ENCODE measurements around the gene MRPL34. TPM values are rescaled to one million over a fixed set of nuclear protein-coding genes. Genes with fewer than 3 reads are reported as not detected.

MRPL34 gene
- total RNA-seq, 6 experiments from 2014 or later: 63.5 to 363 (median 122) TPM

GRCh38 chr19:17283504-17283996, 22.1 kb upstream of the MRPL34 start:
- Histone ChIP-seq H3K27me3 (no peaks in the 10 kb centered on the region), H3K27ac (no peak overlapping the region), H3K9me3 (no peaks in the 10 kb centered on the region), H3K4me3 (no peak overlapping the region), H3K4me1 (peaks cover 0 to 14% (median 6%) of the 10 kb centered on the region in 4 donors), H3K36me3 (no peaks in the 10 kb centered on the region)
- ATAC-seq: no peak
- intact Hi-C loops (cut with DNase I): loop anchor here (5.0 to 10.0 kb wide), 2 partner anchors 216 to 219 kb away; no protein-coding TSS in a partner anchor
- no peak for DNase-seq
- WGBS (ENCODE audit: insufficient coverage, low coverage, low lambda C conversion rate, missing lambda C conversion rate): 60% methylated on average over 1 of the region's 7 CpGs
- TF ChIP-seq CTCF (IDR thresholded peaks at IDR 0.05) (no peak), POLR2A (IDR thresholded peaks at IDR 0.05) (no peak)

GRCh38 chr19:17285415-17286135, 20.1 kb upstream of the MRPL34 start:
- Histone ChIP-seq H3K36me3 (no peaks in the 10 kb centered on the region), H3K27ac (no peak overlapping the region), H3K4me3 (no peak overlapping the region), H3K9me3 (no peaks in the 10 kb centered on the region), H3K27me3 (no peaks in the 10 kb centered on the region), H3K4me1 (peaks cover 0 to 14% (median 6%) of the 10 kb centered on the region in 4 donors)
- ATAC-seq (no peak), DNase-seq (no peak)
- TF ChIP-seq CTCF (IDR thresholded peaks at IDR 0.05): no peak
- no peak for TF ChIP-seq POLR2A (IDR thresholded peaks at IDR 0.05)
- WGBS (ENCODE audit: insufficient coverage, low coverage, low lambda C conversion rate, missing lambda C conversion rate): 70% methylated on average over 4 of the region's 18 CpGs
- intact Hi-C loops (cut with DNase I): loop anchor here in 1 of 2 donors (10.0 kb wide), 1 partner anchor 221 kb away; no protein-coding TSS in a partner anchor

GRCh38 chr19:17286263-17286662, 19.4 kb upstream of the MRPL34 start:
- Histone ChIP-seq H3K4me1 (peaks cover 0 to 14% (median 6%) of the 10 kb centered on the region in 4 donors), H3K4me3 (no peak overlapping the region), H3K27me3 (no peaks in the 10 kb centered on the region), H3K27ac (no peak overlapping the region), H3K9me3 (no peaks in the 10 kb centered on the region), H3K36me3 (no peaks in the 10 kb centered on the region)
- intact Hi-C loops (cut with DNase I): loop anchor here in 1 of 2 donors (10.0 kb wide), 1 partner anchor 221 kb away; no protein-coding TSS in a partner anchor
- no peak for TF ChIP-seq CTCF (IDR thresholded peaks at IDR 0.05)
- TF ChIP-seq POLR2A (IDR thresholded peaks at IDR 0.05): no peak
- WGBS (ENCODE audit: insufficient coverage, low coverage, low lambda C conversion rate, missing lambda C conversion rate): no CpG with 5 or more reads among the region's 11 CpGs
- ATAC-seq (no peak), DNase-seq (no peak)

- H3K27me3 ChIP-seq: no peaks in the 10 kb centered on the region
- intact Hi-C loops (cut with DNase I): loop anchor here in 1 of 2 donors (10.0 kb wide), 1 partner anchor 222 kb away; no protein-coding TSS in a partner anchor
Measured at GRCh38 chr19:17286752-17287151, 18.9 kb upstream of the MRPL34 start.

More at GRCh38 chr19:17286752-17287151, 18.9 kb upstream of the MRPL34 start:
- Histone ChIP-seq H3K4me3 (no peak overlapping the region), H3K4me1 (peaks cover 0 to 11% (median 4%) of the 10 kb centered on the region in 4 donors), H3K27ac (no peak overlapping the region), H3K36me3 (no peaks in the 10 kb centered on the region), H3K9me3 (no peaks in the 10 kb centered on the region)
- no peak for DNase-seq
- WGBS (ENCODE audit: insufficient coverage, low coverage, low lambda C conversion rate, missing lambda C conversion rate): 86% methylated on average over 5 of the region's 9 CpGs
- TF ChIP-seq POLR2A (IDR thresholded peaks at IDR 0.05): no peak
- no peak for TF ChIP-seq CTCF (IDR thresholded peaks at IDR 0.05)
- ATAC-seq: no peak

All from right lobe of liver (tissue), 6 donors.